Endothelial cell of umbilical vein (primary cell): ENCODE results near the gene ABCC4. TPM values are rescaled to one million over a fixed set of nuclear protein-coding genes. Genes with fewer than 3 reads are reported as not detected.

Experiments used
- BruUV-seq: library from RNA; stranded (reverse); fragments of 400-500 nt; replicated peaks from 2 replicates; lab custom pipeline; 2021; lab: Mats Ljungman, UMichigan
- CTCF ChIA-PET: fragments of 300-600, 350-600 bp; sonication (Branson Sonifier 250); formaldehyde crosslinking; loops from one replicate; lab custom pipeline; 2021; ENCODE audit warnings: antibody characterized with exemption, inconsistent platforms; lab: Charles Lee
- POLR2A ChIA-PET: fragments of 300-600, 350-600 bp; sonication (Branson Sonifier 250); formaldehyde crosslinking; loops from one replicate; lab custom pipeline; 2021; ENCODE audit warnings: antibody characterized with exemption, inconsistent platforms; lab: Charles Lee
- DNase-seq: peaks from one replicate; pipeline ENCODE4 v3.0.0-alpha.2; 2011; ENCODE audit warnings: low read depth, low spot score
- FAIRE-seq: peaks from 2 replicates; lab custom pipeline; 2011; peaks lifted over from hg19 to GRCh38; lab: Jason Lieb, UNC
- H2AFZ ChIP-seq: 2 replicates; pipeline ENCODE4 v1.6.0; 2012; ENCODE audit warnings: low read depth, low read length, control low read depth, inconsistent platforms
- H3K27ac ChIP-seq: 2 replicates; pipeline ENCODE4 v1.5.1; 2011; ENCODE audit warnings: low read depth, mild to moderate bottlenecking, control low read depth, low read length, moderate library complexity; ENCODE audit not compliant: insufficient read depth
- H3K27me3 ChIP-seq, 2 experiments: 2 replicates each; pipeline versions ENCODE4 v1.6.0 to v1.6.1; 2011; ENCODE audit warnings: low read length in 2 of 2, mixed read lengths in 1 of 2; ENCODE audit not compliant: control insufficient read depth in 2 of 2, insufficient read depth in 2 of 2
- H3K36me3 ChIP-seq, 2 experiments: 2 replicates in 1 of 2; 3 replicates in 1 of 2; pipeline ENCODE4 v1.5.1; 2011; ENCODE audit warnings: low read length in 2 of 2, mild to moderate bottlenecking in 1 of 2, moderate library complexity in 1 of 2; ENCODE audit not compliant: control insufficient read depth in 2 of 2, insufficient read depth in 2 of 2; ENCODE audit errors: extremely low read depth in 1 of 2
- H3K4me1 ChIP-seq: 3 replicates; pipeline ENCODE4 v1.5.1; 2011; ENCODE audit warnings: mild to moderate bottlenecking, low read length; ENCODE audit not compliant: control insufficient read depth, insufficient read depth; ENCODE audit errors: extremely low read depth
- H3K4me2 ChIP-seq: 2 replicates; pipeline ENCODE4 v1.6.1; 2011; ENCODE audit warnings: low read length, control low read depth, mixed read lengths; ENCODE audit not compliant: insufficient read depth
- H3K4me3 ChIP-seq, 3 experiments: fragments of 200-600 bp in 1 of 3; sonication (generic), shearing (Covaris generic) in 1 of 3; replicated peaks in 1 of 3; 2 replicates each; pipeline ENCODE4 v1.5.1; 2011 to 2016; ENCODE audit warnings: control low read depth in 3 of 3, low read length in 3 of 3, mild to moderate bottlenecking in 2 of 3, inconsistent platforms in 1 of 3, low read depth in 1 of 3, moderate library complexity in 1 of 3; ENCODE audit not compliant: insufficient read depth in 1 of 3
- H3K79me2 ChIP-seq: 2 replicates; pipeline ENCODE4 v1.6.0; 2012; ENCODE audit warnings: low read length, inconsistent platforms; ENCODE audit not compliant: control insufficient read depth, insufficient read depth
- H3K9ac ChIP-seq: replicated peaks from 2 replicates; pipeline ENCODE3; 2011; ENCODE audit warnings: low read length, control low read depth; ENCODE audit not compliant: insufficient read depth; ENCODE audit errors: extremely low read depth
- H3K9me1 ChIP-seq: replicated peaks from 3 replicates; pipeline ENCODE4 v1.6.0; 2011; ENCODE audit warnings: mild to moderate bottlenecking, low read length; ENCODE audit not compliant: control insufficient read depth, insufficient read depth; ENCODE audit errors: extremely low read depth
- H3K9me3 ChIP-seq: replicated peaks from 2 replicates; pipeline ENCODE4 v1.5.1; 2012; ENCODE audit warnings: low read length, inconsistent platforms; ENCODE audit not compliant: control insufficient read depth, insufficient read depth
- H4K20me1 ChIP-seq: replicated peaks from 2 replicates; pipeline ENCODE3; 2011; ENCODE audit warnings: mild to moderate bottlenecking, low read length; ENCODE audit not compliant: control insufficient read depth, insufficient read depth; ENCODE audit errors: extremely low read depth
- EZH2 ChIP-seq: IDR thresholded peaks from 2 replicates; pipeline ENCODE4 v1.6.1; 2012; ENCODE audit warnings: borderline replicate concordance, low read depth, mild to moderate bottlenecking, moderate library complexity, low read length, inconsistent platforms; ENCODE audit not compliant: severe bottlenecking
- FOS ChIP-seq: IDR thresholded peaks from 2 replicates; pipeline ENCODE4 v1.6.1; 2011; ENCODE audit warnings: mild to moderate bottlenecking, low read length, moderate library complexity, borderline replicate concordance; ENCODE audit not compliant: insufficient read depth
- GATA2 ChIP-seq: IDR thresholded peaks from 2 replicates; pipeline ENCODE4 v1.7.0; 2011; ENCODE audit warnings: low read depth, mild to moderate bottlenecking, moderate library complexity, mixed read lengths, low read length; ENCODE audit not compliant: insufficient read length, insufficient read depth
- JUN ChIP-seq: IDR thresholded peaks from 2 replicates; pipeline ENCODE4 v1.6.1; 2011; ENCODE audit warnings: borderline replicate concordance, low read depth; ENCODE audit not compliant: insufficient read length, insufficient read depth
- MYC ChIP-seq: IDR thresholded peaks from one replicate; pipeline ENCODE4 v1.6.1; 2011; ENCODE audit warnings: mild to moderate bottlenecking, low read depth, low read length
- POLR2A ChIP-seq: IDR thresholded peaks from 2 replicates; pipeline ENCODE4 v1.6.1; 2012; ENCODE audit warnings: low read depth, mild to moderate bottlenecking, control low read depth, low read length
- POLR2AphosphoS5 ChIP-seq: IDR thresholded peaks from 2 replicates; pipeline ENCODE4 v1.6.1; 2012; ENCODE audit warnings: low read depth, mild to moderate bottlenecking, control low read depth, low read length, moderate library complexity; ENCODE audit not compliant: insufficient read depth
- dilution Hi-C: fragments of 300-500 bp; cut with MboI; formaldehyde crosslinking; loops from one replicate; pipeline ENCODE4 v1.15.0; 2019; ENCODE audit warnings: low sequenced_read_pairs; ENCODE audit not compliant: extremely low pct_ligation_motif_present
- intact Hi-C: fragments of 100-400 bp; cut with micrococcal nuclease; formaldehyde crosslinking; loops from one replicate; pipeline ENCODE4 v1.10.0; 2022
- polyA plus RNA-seq, 4 experiments: library from polyadenylated mRNA; depleted of rRNA in 3 of 4; stranded (reverse) in 3 of 4; unstranded in 1 of 4; fragments of >200 nt; gene quantifications; 2 replicates each; pipeline versions ENCODE4 v1.2.1 to v1.2.3, GENCODE V29; 2011 to 2012; ENCODE audit warnings: missing spikeins in 1 of 4
- total RNA-seq: library from RNA; stranded (reverse); gene quantifications from 2 replicates; pipeline ENCODE4 v1.2.3, GENCODE V29; 2021
- TF ChIP-seq, protein P1 (sequence below), 2 donors: IDR thresholded peaks; 1 replicate in 1 of 2; 2 replicates in 1 of 2; pipeline ENCODE4 v1.5.1; 2011; ENCODE audit warnings: low read length in 2 of 2, mild to moderate bottlenecking in 2 of 2, moderate library complexity in 2 of 2, control low read depth in 1 of 2, inconsistent platforms in 1 of 2, low read depth in 1 of 2; ENCODE audit not compliant: insufficient read depth in 1 of 2; ENCODE audit errors: extremely low read depth in 1 of 2
- TF ChIP-seq, protein P2 (sequence below): IDR thresholded peaks from 2 replicates; pipeline ENCODE4 v1.6.1; 2011; ENCODE audit not compliant: insufficient read depth, insufficient read length

The ABCC4 gene
- total and polyA plus RNA-seq, 2 donors (not counting 3 experiments of a cell fraction or from before 2014, with no cell fraction given), result 9.2 to 15.9 TPM

DNA sequence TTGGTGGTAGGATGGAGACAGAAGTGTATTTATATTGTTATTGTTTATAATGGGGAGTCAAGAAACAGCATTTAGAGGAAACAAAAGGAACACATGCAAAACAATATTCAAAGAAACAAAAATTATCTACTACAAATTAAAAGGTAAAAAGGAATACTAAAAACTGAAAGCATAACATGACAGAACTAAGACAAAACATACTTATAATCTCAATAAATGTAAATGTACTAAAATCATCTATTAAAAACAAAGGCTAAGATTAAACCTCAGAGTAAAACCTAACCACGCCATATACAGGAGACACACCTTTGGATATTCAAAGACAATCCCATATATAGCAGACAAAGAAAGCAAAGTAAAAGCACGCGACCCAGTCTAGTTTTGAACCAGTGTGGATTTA lies 273.6 kb downstream of the ABCC4 start:
- Histone ChIP-seq H3K36me3 (no peaks in the 10 kb centered on the region), H3K9ac (no peak overlapping the region), H3K79me2 (no peaks in the 10 kb centered on the region), H4K20me1 (no peaks in the 10 kb centered on the region), H3K27me3 (no peaks in the 10 kb centered on the region), H2AFZ (no peak overlapping the region), H3K4me3 (no peak overlapping the region), H3K4me1 (no peaks in the 10 kb centered on the region), H3K9me3 (no peaks in the 10 kb centered on the region), H3K9me1 (no peaks in the 10 kb centered on the region), H3K4me2 (no peak overlapping the region), H3K27ac (no peak overlapping the region)
- intact Hi-C loops (no loop called here), dilution Hi-C loops (no loop called here)
- no TSS peak for BruUV-seq
- DNase-seq (no peak), FAIRE-seq (no peak)
- POLR2A ChIA-PET, result no interaction called here
- TF ChIP-seq POLR2A (no peak), POLR2AphosphoS5 (no peak), EZH2 (no peak)
- TF ChIP-seq, protein P1, sequence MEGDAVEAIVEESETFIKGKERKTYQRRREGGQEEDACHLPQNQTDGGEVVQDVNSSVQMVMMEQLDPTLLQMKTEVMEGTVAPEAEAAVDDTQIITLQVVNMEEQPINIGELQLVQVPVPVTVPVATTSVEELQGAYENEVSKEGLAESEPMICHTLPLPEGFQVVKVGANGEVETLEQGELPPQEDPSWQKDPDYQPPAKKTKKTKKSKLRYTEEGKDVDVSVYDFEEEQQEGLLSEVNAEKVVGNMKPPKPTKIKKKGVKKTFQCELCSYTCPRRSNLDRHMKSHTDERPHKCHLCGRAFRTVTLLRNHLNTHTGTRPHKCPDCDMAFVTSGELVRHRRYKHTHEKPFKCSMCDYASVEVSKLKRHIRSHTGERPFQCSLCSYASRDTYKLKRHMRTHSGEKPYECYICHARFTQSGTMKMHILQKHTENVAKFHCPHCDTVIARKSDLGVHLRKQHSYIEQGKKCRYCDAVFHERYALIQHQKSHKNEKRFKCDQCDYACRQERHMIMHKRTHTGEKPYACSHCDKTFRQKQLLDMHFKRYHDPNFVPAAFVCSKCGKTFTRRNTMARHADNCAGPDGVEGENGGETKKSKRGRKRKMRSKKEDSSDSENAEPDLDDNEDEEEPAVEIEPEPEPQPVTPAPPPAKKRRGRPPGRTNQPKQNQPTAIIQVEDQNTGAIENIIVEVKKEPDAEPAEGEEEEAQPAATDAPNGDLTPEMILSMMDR (IDR thresholded peaks at IDR 0.05; ENCODE audit: extremely low read depth in 1 of 2, insufficient read depth in 1 of 2, low read depth in 1 of 2, low read length in 2 of 2), result no peak
- CTCF ChIA-PET, result interaction anchor here (1.0 kb wide), 1 partner anchor 11 kb away, joined by 3 read pairs; no protein-coding TSS in a partner anchor

DNA sequence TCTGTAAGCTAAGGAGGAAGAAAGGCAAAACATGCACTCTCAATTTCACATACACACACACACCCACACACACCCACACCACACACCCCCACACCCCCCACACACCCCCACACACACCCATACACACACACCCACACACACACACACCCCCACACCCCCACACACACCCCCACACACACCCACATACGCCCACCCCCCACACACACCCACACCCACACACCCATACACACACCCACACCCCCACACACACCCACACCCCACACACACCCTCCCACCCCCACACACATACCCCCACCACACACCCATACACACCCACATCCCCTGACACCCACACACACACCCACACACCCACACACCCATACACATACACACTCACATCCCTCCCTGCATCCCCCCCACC lies 276.1 kb downstream of the ABCC4 start:
- Histone ChIP-seq H2AFZ (no peak overlapping the region), H3K9me3 (no peaks in the 10 kb centered on the region), H3K9me1 (no peaks in the 10 kb centered on the region), H3K79me2 (no peaks in the 10 kb centered on the region), H3K9ac (no peak overlapping the region), H3K27ac (no peak overlapping the region), H3K27me3 (no peaks in the 10 kb centered on the region), H4K20me1 (no peaks in the 10 kb centered on the region), H3K4me3 (no peak overlapping the region), H3K36me3 (no peaks in the 10 kb centered on the region), H3K4me2 (no peak overlapping the region), H3K4me1 (no peaks in the 10 kb centered on the region)
- intact Hi-C loops (no loop called here), dilution Hi-C loops (no loop called here)
- FAIRE-seq, result no peak
- no TSS peak for BruUV-seq
- CTCF ChIA-PET, result no interaction called here
- TF ChIP-seq MYC (no peak), POLR2A (no peak), JUN (no peak), POLR2AphosphoS5 (no peak), EZH2 (no peak), FOS (no peak), GATA2 (no peak)
- TF ChIP-seq, protein P1 (IDR thresholded peaks at IDR 0.05; ENCODE audit: extremely low read depth in 1 of 2, insufficient read depth in 1 of 2, low read depth in 1 of 2, low read length in 2 of 2), result no peak
- TF ChIP-seq, protein P2, sequence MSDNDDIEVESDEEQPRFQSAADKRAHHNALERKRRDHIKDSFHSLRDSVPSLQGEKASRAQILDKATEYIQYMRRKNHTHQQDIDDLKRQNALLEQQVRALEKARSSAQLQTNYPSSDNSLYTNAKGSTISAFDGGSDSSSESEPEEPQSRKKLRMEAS, result no peak
- POLR2A ChIA-PET, result no interaction called here
- DNase-seq, result no peak
